AG09319 (cell line): ENCODE data around the gene KLF2.

Source experiments
- DNase-seq: peaks from one replicate; pipeline ENCODE4 v3.0.0-alpha.2; 2010; ENCODE audit warnings: low read depth; ENCODE audit errors: extremely low read depth
- TF ChIP-seq, protein P1 (sequence below): IDR thresholded peaks from 2 replicates; pipeline ENCODE4 v1.5.1; 2011; ENCODE audit warnings: low read depth, mild to moderate bottlenecking, inconsistent platforms, low read length, moderate library complexity

Gene KLF2

DNA sequence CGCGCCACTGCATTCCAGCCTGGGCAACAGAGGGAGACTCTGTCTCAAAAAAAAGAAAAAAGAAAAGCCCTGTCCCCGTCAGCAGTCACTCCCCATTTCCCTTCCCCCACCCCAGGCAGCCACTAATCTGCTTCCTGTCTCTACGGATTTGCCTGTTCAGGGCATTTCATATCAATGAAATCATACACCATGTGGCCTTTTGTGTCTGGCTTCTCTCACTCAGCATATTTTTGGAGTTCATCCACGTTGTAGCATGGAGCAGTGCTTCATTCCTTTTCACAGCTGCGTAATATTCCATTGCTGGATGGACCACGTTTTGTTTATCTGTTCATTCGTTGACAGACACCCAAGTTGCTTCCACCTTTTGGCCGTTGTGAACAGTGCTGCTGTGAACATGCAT, 36.1 kb upstream of the KLF2 start:
- TF ChIP-seq, protein P1, sequence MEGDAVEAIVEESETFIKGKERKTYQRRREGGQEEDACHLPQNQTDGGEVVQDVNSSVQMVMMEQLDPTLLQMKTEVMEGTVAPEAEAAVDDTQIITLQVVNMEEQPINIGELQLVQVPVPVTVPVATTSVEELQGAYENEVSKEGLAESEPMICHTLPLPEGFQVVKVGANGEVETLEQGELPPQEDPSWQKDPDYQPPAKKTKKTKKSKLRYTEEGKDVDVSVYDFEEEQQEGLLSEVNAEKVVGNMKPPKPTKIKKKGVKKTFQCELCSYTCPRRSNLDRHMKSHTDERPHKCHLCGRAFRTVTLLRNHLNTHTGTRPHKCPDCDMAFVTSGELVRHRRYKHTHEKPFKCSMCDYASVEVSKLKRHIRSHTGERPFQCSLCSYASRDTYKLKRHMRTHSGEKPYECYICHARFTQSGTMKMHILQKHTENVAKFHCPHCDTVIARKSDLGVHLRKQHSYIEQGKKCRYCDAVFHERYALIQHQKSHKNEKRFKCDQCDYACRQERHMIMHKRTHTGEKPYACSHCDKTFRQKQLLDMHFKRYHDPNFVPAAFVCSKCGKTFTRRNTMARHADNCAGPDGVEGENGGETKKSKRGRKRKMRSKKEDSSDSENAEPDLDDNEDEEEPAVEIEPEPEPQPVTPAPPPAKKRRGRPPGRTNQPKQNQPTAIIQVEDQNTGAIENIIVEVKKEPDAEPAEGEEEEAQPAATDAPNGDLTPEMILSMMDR, result no peak
- no peak for DNase-seq

DNA sequence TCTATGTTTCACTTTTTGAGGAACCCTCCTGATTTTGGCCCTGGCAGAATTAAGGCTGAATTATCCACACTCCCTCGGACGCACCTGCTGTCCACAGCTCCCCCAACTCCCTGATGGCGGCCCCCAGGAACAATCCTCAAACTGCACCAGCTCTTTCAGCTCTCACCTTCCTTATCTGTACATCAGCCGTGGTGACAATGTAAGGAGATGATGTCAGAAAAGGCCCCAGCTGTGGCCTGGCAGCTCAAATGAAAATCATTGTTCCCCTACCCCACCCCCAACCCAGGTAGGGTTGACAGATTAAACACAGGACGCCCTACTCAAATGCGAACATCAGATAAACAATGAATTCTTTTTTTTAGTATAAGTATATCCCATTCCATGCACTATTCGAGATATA, 35.0 kb upstream of the KLF2 start:
- TF ChIP-seq, protein P1, result no peak
- no peak for DNase-seq

DNA sequence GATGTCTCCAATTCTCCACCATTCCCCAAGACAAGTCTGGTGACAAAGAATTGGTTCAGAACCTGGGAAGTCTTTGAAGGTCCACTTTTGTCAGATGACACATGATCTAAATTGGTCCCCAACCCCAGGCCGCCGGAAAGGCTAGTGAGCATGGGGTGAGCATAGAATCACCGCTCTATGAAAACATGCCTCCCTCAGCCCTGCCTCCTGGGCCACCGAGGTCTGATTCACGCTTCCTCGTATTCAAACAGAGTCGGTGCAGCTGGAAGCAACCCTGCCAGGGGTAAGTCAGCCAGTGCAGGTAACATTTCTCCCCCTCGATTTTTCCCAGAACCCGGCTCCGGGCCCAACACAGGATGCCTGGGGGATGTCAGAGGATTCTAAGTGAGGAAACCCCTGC, 33.9 kb upstream of the KLF2 start:
- TF ChIP-seq, protein P1, result no peak
- no peak for DNase-seq

DNA sequence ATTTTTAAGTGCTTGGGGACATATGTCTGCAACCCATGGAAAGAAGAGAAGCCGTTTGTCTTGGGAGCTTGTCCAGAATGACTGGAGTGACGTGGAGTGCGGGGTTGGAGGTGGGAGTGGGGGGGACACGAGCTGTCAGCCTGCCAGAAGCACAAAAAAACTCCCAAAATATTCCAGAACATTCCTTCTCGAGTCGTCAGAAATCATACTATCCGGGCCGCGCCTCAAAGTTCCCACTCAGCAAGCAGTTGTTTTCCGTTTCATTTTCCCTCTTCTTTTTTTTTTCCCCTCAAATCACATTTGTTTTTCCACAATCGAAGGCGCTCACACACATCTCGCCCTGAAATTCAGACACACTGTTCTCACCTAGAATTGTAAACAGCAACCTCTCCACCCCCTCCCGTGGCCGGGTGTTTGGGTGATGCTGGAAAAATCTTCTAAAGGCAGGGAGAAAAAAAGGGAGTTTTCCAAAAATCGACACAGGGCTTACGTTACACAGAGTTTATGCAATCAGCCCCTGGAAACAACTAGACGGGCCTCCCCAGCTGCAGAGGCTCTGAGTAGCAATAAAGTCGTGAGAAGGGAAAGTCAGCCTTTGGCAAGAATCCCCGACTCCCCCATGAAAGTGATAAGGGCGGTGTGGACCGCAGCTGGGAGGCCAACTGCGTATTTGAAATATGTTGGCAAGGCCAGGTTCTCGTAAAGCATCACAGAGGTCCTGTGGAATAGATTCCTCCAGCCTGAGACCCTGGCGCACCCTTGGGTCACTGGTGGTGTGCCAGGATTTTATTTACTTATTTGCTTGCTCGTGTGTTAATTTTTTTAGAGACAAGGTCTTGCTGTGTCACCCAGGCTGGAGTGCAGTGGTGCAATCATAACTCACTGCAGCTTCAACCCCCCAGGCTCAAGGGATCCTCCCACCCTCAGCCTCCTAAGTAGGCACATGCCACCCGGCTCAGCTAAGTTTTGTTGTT, 31.2 kb upstream of the KLF2 start:
- DNase-seq, result peak; percentile 93
- TF ChIP-seq, protein P1, result no peak

DNA sequence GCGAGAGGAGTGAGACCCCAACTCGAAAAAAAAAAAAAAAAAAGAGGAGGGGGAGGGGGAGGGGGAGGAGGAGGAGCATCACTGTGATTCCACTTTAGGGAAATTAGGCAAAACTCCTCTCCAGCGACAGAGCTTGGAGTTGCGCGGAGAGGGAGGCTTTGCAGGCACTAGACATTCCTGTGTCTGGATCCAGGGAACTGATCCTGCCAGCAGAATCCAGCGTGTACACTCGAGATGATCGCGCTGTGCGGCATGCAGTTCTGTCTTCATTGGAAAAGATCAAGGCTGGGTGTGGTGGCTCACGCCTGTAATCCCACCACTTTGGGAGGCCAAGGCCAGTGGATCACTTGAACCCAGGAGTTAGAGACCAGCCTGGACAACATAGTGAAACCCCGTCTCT, 29.6 kb upstream of the KLF2 start:
- DNase-seq, result no peak
- TF ChIP-seq, protein P1, result no peak

DNA sequence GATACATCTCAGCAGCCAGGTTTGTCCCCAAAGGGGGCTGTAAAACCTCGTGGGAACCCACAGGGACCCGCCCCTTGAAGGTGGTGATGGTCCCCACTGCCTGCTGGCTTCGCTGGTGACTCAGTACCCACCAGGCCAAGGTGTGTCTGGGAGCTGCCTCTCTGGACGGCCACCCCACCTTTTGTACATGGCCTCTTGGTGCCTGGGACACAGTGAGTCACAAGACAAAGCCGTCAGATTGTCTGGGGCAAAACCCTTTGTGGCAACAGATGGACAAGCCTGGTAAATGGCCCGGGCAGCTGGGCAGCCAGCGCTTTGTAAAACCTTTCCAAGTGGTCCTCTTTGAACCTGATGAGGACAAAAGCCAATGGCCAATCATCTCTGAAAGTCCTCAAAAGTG, 27.9 kb upstream of the KLF2 start:
- TF ChIP-seq, protein P1, result no peak

DNA sequence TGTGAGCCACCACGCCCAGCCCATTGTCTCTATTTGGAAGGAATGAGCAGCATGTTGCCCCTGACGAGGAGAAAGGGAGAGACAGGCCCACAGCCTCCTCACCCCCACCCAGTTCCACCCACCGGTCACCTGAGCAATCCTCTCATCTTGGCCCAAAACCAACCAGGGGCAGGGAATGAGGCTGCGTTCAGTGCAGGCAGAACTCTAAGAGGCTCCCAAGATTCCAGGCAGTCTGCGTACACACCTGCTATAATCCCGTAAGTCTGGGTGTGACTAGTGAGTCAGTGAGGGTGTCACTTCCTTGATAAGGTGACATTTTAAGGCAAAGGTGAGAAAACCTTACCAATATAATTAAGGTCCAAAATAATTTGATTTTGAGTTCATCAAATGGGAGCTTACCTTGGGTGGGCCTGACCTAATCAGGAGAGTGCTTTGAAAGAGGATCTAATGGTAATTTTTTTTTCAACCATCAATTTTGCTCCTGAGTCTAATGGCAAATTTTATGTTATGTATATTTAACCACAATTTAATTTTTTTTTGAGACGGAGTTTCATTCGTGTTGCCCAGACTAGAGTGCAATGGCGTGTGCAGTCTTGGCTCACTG, 26.9 kb upstream of the KLF2 start:
- no peak for DNase-seq
- TF ChIP-seq, protein P1, result no peak

More for the DNA sequence above, 27.9 kb upstream of the KLF2 start:
- DNase-seq, result no peak
